Uterus (tissue), 4 donors: ENCODE measurements around the gene SF3B2. TPM values are rescaled to one million over a fixed set of nuclear protein-coding genes. Genes with fewer than 3 reads are reported as not detected.
"Not testable (repeated sequence)": the region's sequence is repeated elsewhere in the genome, so short reads cannot be mapped to it uniquely, and the experiment has no call there.

Experiments
- DNase-seq, 2 donors: peaks; one replicate each; pipeline ENCODE4 v3.0.0-alpha.2; 2019 to 2020
- H3K27ac ChIP-seq, 2 donors: fragments of 200-600 bp; sonication (generic); 1 replicate in 1 of 2; 2 replicates in 1 of 2; pipeline ENCODE4 v1.5.1; 2016 to 2018
- H3K27me3 ChIP-seq, 2 donors: fragments of 200-600 bp; sonication (generic); one replicate each; pipeline ENCODE4 v1.5.1; 2018 to 2019; ENCODE audit warnings: control low read depth in 1 of 2
- H3K36me3 ChIP-seq, 2 donors: fragments of 200-600 bp; sonication (generic); one replicate each; pipeline ENCODE4 v1.5.1; 2019; ENCODE audit warnings: control low read depth in 1 of 2
- H3K4me1 ChIP-seq, 2 donors: fragments of 200-600 bp; sonication (generic); one replicate each; pipeline ENCODE4 v1.5.1; 2018 to 2019; ENCODE audit warnings: control low read depth in 1 of 2
- H3K4me3 ChIP-seq, 2 donors: fragments of 200-600 bp; sonication (generic); 1 replicate in 1 of 2; 2 replicates in 1 of 2; pipeline ENCODE4 v1.5.1; 2018 to 2019; ENCODE audit warnings: mild to moderate bottlenecking in 1 of 2
- H3K9me3 ChIP-seq, 2 donors: fragments of 200-600 bp; sonication (generic); one replicate each; pipeline ENCODE4 v1.5.1; 2019; ENCODE audit warnings: control low read depth in 1 of 2
- CTCF ChIP-seq, 4 experiments: fragments of 200-600 bp in 2 of 4; fragments of 450-650 bp in 2 of 4; sonication (generic) in 2 of 4; IDR thresholded peaks; one replicate each; pipeline ENCODE4 v1.5.1; 2016 to 2019; ENCODE audit warnings: antibody characterized with exemption in 4 of 4, mild to moderate bottlenecking in 2 of 4, moderate library complexity in 1 of 4
- POLR2A ChIP-seq, 2 donors: fragments of 450-650 bp; IDR thresholded peaks; one replicate each; pipeline ENCODE4 v1.6.1; 2016; ENCODE audit warnings: antibody characterized with exemption in 2 of 2, mild to moderate bottlenecking in 1 of 2, moderate library complexity in 1 of 2
- intact Hi-C: fragments of 100-400 bp; cut with DNase I; formaldehyde crosslinking; loops from one replicate; pipeline ENCODE4 v1.15.1; 2023; ENCODE audit warnings: low total_unique reads
- total RNA-seq, 4 donors: library from RNA; depleted of rRNA in 3 of 4; stranded (reverse); fragments of >200 nt in 3 of 4; gene quantifications; one replicate each; pipeline versions ENCODE4 v1.1.0 to v1.2.4, GENCODE V29; 2014 to 2023
- donor health status: DM: yes; HTN: yes; CAD: no.

The SF3B2 gene
- total RNA-seq, 4 donors from 2014 or later = 59.9 to 195 (median 106) TPM

- Histone ChIP-seq H3K36me3 (no peaks in the 10 kb centered on the region), H3K4me3 (no peak overlapping the region), H3K27ac (no peak overlapping the region), H3K4me1 (peaks cover 3 to 6% of the 10 kb centered on the region in 2 donors), H3K9me3 (no peaks in the 10 kb centered on the region), H3K27me3 (no peaks in the 10 kb centered on the region)
- intact Hi-C loops = no loop called here
- TF ChIP-seq POLR2A (IDR thresholded peaks at IDR 0.05) = no peak
- TF ChIP-seq CTCF (IDR thresholded peaks at IDR 0.05) = no peak
- no peak for DNase-seq
Observed at GRCh38 chr11:66083767-66084166, 31.6 kb downstream of the SF3B2 start.

- no peak overlapping the region for H3K4me3 ChIP-seq
- DNase-seq = no peak
- TF ChIP-seq CTCF (IDR thresholded peaks at IDR 0.05) = no peak
- no peak for TF ChIP-seq POLR2A (IDR thresholded peaks at IDR 0.05)
- H3K4me1 ChIP-seq = peaks cover 3 to 6% of the 10 kb centered on the region in 2 donors
- H3K27me3 ChIP-seq = no peaks in the 10 kb centered on the region
- H3K36me3 ChIP-seq = no peaks in the 10 kb centered on the region
- no peaks in the 10 kb centered on the region for H3K9me3 ChIP-seq
- no peak overlapping the region for H3K27ac ChIP-seq
- intact Hi-C loops = no loop called here
Observed at GRCh38 chr11:66084821-66085475, 32.8 kb downstream of the SF3B2 start.

GRCh38 chr11:66087148-66087908, 35.2 kb downstream of the SF3B2 start:
- no peak for DNase-seq
- TF ChIP-seq POLR2A (IDR thresholded peaks at IDR 0.05) (no peak), CTCF (IDR thresholded peaks at IDR 0.05) (no peak)

GRCh38 chr11:66089067-66089466, 36.9 kb downstream of the SF3B2 start:
- Histone ChIP-seq H3K9me3 (no peaks in the 10 kb centered on the region), H3K36me3 (no peaks in the 10 kb centered on the region), H3K27me3 (no peaks in the 10 kb centered on the region), H3K27ac (no peak overlapping the region), H3K4me1 (no peaks in the 10 kb centered on the region), H3K4me3 (no peak overlapping the region)
- TF ChIP-seq POLR2A (IDR thresholded peaks at IDR 0.05) (no peak), CTCF (IDR thresholded peaks at IDR 0.05) (no peak)
- intact Hi-C loops = no loop called here
- no peak for DNase-seq

More at GRCh38 chr11:66087148-66087908, 35.2 kb downstream of the SF3B2 start:
- no peaks in the 10 kb centered on the region for H3K36me3 ChIP-seq
- H3K4me3 ChIP-seq = no peak overlapping the region
- no peaks in the 10 kb centered on the region for H3K9me3 ChIP-seq
- no peaks in the 10 kb centered on the region for H3K27me3 ChIP-seq
- no peaks in the 10 kb centered on the region for H3K4me1 ChIP-seq
- intact Hi-C loops = no loop called here
- no peak overlapping the region for H3K27ac ChIP-seq

GRCh38 chr11:66090288-66090687, 38.1 kb downstream of the SF3B2 start:
- H3K27ac ChIP-seq = no peak overlapping the region
- DNase-seq = no peak
- intact Hi-C loops = no loop called here
- H3K9me3 ChIP-seq = no peaks in the 10 kb centered on the region
- no peaks in the 10 kb centered on the region for H3K27me3 ChIP-seq
- H3K36me3 ChIP-seq = no peaks in the 10 kb centered on the region
- H3K4me1 ChIP-seq = no peaks in the 10 kb centered on the region
- H3K4me3 ChIP-seq = no peak overlapping the region
- TF ChIP-seq POLR2A (IDR thresholded peaks at IDR 0.05) = no peak
- TF ChIP-seq CTCF (IDR thresholded peaks at IDR 0.05) = no peak

- H3K27ac ChIP-seq, H3K4me3 ChIP-seq, H3K27me3 ChIP-seq, DNase-seq, H3K4me1 ChIP-seq, H3K36me3 ChIP-seq, H3K9me3 ChIP-seq, intact Hi-C loops: not testable (repeated sequence)
Observed at GRCh38 chr11:66092125-66092524, 40.0 kb downstream of the SF3B2 start.

GRCh38 chr11:66099746-66100145, 47.6 kb downstream of the SF3B2 start:
- H3K27me3 ChIP-seq, H3K4me1 ChIP-seq, H3K27ac ChIP-seq, H3K9me3 ChIP-seq, H3K4me3 ChIP-seq, H3K36me3 ChIP-seq, DNase-seq, intact Hi-C loops: not testable (repeated sequence)
